Loucy (cell line): ENCODE data around the gene WEE1.
"Not testable (repeated sequence)": the region's sequence is repeated elsewhere in the genome, so short reads cannot be mapped to it uniquely, and the experiment has no call there.

Experiments
- CTCF ChIP-seq: fragments of 200-600 bp; sonication (generic); conservative IDR thresholded peaks from 2 replicates; pipeline ENCODE4 v1.5.1; 2014; ENCODE audit warnings: mild to moderate bottlenecking, antibody characterized with exemption, low read length
- EZH2phosphoT487 ChIP-seq: fragments of 200-600 bp; IDR thresholded peaks from 2 replicates; pipeline ENCODE4 v1.6.1; 2018; ENCODE audit warnings: antibody characterized with exemption, mild to moderate bottlenecking, moderate library complexity, borderline replicate concordance

DNA sequence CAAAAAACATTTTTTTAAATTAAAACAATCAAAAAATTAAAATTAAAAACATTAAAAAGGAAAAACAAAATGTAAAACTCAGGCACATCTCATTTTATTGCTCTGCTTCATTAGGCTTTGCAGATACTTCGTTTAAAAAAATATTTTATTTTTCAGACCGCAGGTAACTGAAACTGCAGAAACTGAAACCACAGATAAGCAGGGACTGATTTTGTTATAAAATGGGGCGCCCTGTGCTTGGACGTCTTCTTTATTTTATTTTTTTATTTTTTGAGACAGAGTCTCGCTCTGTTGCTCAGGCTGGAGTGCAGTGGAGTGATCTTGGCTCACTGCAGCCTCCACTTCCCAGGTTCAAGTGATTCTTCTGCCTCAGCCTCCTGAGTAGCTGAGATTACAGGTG lies 24.3 kb upstream of the WEE1 start:
- not testable (repeated sequence) for TF ChIP-seq CTCF, EZH2phosphoT487
